Breast epithelium (tissue), 3 donors: ENCODE measurements around the gene AGRN.

Source experiments
- POLR2A ChIP-seq: fragments of 450-650 bp; IDR thresholded peaks from one replicate; pipeline ENCODE4 v1.6.1; 2016; ENCODE audit warnings: antibody characterized with exemption, mild to moderate bottlenecking, moderate library complexity
- TF ChIP-seq, protein P1 (sequence below), 3 donors: fragments of 450-650 bp; IDR thresholded peaks; one replicate each; pipeline ENCODE4 v1.5.1; 2016 to 2017; ENCODE audit warnings: antibody characterized with exemption in 3 of 3, mild to moderate bottlenecking in 3 of 3, moderate library complexity in 3 of 3

DNA sequence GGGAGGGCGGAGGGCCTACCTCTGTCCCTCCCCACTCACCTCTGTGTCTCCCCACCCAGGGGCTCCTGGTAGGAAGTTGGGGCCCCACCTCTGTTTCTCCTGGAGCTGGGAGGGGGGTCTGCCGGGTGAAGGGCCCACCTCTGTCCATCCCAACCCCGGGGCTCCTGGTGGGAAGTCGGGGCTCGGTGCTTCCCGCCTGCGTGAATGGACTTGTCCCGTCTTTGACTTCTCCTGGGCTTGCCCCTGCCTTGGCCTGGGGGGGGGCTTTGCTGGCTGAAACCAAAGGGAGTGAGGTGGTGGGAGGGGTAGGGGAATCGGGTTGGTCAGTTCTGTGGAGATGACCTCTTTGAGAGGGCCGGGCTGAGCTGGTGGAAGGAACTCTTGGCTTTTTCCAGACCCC, 5.8 kb downstream of the AGRN start:
- TF ChIP-seq, protein P1, sequence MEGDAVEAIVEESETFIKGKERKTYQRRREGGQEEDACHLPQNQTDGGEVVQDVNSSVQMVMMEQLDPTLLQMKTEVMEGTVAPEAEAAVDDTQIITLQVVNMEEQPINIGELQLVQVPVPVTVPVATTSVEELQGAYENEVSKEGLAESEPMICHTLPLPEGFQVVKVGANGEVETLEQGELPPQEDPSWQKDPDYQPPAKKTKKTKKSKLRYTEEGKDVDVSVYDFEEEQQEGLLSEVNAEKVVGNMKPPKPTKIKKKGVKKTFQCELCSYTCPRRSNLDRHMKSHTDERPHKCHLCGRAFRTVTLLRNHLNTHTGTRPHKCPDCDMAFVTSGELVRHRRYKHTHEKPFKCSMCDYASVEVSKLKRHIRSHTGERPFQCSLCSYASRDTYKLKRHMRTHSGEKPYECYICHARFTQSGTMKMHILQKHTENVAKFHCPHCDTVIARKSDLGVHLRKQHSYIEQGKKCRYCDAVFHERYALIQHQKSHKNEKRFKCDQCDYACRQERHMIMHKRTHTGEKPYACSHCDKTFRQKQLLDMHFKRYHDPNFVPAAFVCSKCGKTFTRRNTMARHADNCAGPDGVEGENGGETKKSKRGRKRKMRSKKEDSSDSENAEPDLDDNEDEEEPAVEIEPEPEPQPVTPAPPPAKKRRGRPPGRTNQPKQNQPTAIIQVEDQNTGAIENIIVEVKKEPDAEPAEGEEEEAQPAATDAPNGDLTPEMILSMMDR (IDR thresholded peaks at IDR 0.05), result no peak
- no peak for TF ChIP-seq POLR2A
